Chondrocyte (in vitro differentiated cells): ENCODE data around the gene LRIT1. TPM values are rescaled to one million over a fixed set of nuclear protein-coding genes. Genes with fewer than 3 reads are reported as not detected.
"Not testable (repeated sequence)": the region's sequence is repeated elsewhere in the genome, so short reads cannot be mapped to it uniquely, and the experiment has no call there.

Experiments
- DNase-seq: peaks from one replicate; pipeline ENCODE4 v3.0.0; 2021; ENCODE audit warnings: mixed read lengths, low spot score
- H3K27ac Mint-ChIP-seq: one replicate; pipeline ENCODE4 v1.8.0; 2021; ENCODE audit warnings: mild to moderate bottlenecking, moderate library complexity, mixed read lengths; ENCODE audit not compliant: unreplicated experiment
- H3K27me3 Mint-ChIP-seq: 2 replicates; pipeline ENCODE4 v1.8.0; 2021; ENCODE audit warnings: low read depth, mixed read lengths
- H3K36me3 Mint-ChIP-seq: 2 replicates; pipeline ENCODE4 v1.8.0; 2021; ENCODE audit warnings: low read depth, mixed read lengths
- H3K4me1 Mint-ChIP-seq: 2 replicates; pipeline ENCODE4 v1.8.0; 2021; ENCODE audit warnings: low read depth, mild to moderate bottlenecking, mixed read lengths
- H3K4me3 Mint-ChIP-seq: one replicate; pipeline ENCODE4 v1.8.0; 2021; ENCODE audit warnings: mild to moderate bottlenecking, moderate library complexity, mixed read lengths; ENCODE audit not compliant: unreplicated experiment
- H3K9me3 Mint-ChIP-seq: 2 replicates; pipeline ENCODE4 v1.8.0; 2021; ENCODE audit warnings: low read depth, mixed read lengths
- long read RNA-seq: library from polyadenylated mRNA; stranded (forward); transcript quantifications from one replicate; pipeline ENCODE4 v2.0.0, GENCODE V29; 2021
- total RNA-seq: library from RNA; stranded (reverse); gene quantifications from 3 replicates; pipeline ENCODE4 v1.2.1, GENCODE V29; 2021
- TF ChIP-seq, protein P1 (sequence below): fragments of 200-600 bp; sonication (generic); IDR thresholded peaks from 2 replicates; pipeline ENCODE4 v1.5.0; 2021; ENCODE audit warnings: antibody characterized with exemption, mild to moderate bottlenecking, moderate library complexity

Gene LRIT1
- total RNA-seq, result not detected in 3 replicates
- long read RNA-seq, result 0 reads

DNA sequence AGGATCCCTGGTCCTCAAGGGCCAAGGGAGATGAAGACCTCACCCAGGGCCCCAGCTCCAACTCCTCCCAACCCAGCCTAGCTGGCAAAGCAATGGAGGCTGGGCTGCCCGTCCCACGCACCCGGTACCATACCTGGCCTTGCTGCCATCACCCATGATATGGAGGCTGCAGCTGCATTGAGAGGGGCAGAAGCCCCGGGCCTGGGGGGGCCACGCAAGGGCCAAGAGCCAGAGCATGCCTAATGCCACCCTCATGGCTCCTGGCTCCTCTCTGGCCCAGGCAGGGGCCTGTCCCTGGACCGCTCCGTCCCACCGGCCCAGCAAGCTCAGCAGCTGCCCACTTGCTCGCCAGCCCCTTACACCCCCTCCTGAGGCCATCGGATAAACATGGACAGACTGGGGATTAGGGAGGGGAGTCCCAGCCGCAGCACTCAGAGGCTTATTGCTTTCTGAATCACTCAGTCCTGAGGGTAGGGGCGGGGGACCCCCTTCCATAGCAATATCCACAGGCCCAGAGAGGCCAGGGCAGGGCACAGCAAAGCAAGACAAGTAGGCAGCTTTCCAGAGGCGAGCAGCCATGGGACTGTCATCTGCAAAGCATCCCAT, at the start of gene LRIT1:
Gene LRIT1, minus strand, starts transcription at position 362 of the 606 bp plus-strand sequence. Its CDS starts 107 bp downstream, at position 255.
- no peak for DNase-seq
- no peaks in the 10 kb centered on the region for H3K36me3 Mint-ChIP-seq
- no peaks in the 10 kb centered on the region for H3K4me1 Mint-ChIP-seq
- H3K4me3 Mint-ChIP-seq, result no peak within 1 kb of the TSS
- H3K27me3 Mint-ChIP-seq, result peaks cover 31% of the 10 kb centered on the region
- no peak within 1 kb of the TSS for H3K27ac Mint-ChIP-seq
- TF ChIP-seq, protein P1, sequence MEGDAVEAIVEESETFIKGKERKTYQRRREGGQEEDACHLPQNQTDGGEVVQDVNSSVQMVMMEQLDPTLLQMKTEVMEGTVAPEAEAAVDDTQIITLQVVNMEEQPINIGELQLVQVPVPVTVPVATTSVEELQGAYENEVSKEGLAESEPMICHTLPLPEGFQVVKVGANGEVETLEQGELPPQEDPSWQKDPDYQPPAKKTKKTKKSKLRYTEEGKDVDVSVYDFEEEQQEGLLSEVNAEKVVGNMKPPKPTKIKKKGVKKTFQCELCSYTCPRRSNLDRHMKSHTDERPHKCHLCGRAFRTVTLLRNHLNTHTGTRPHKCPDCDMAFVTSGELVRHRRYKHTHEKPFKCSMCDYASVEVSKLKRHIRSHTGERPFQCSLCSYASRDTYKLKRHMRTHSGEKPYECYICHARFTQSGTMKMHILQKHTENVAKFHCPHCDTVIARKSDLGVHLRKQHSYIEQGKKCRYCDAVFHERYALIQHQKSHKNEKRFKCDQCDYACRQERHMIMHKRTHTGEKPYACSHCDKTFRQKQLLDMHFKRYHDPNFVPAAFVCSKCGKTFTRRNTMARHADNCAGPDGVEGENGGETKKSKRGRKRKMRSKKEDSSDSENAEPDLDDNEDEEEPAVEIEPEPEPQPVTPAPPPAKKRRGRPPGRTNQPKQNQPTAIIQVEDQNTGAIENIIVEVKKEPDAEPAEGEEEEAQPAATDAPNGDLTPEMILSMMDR, result no peak
- H3K9me3 Mint-ChIP-seq, result no peaks in the 10 kb centered on the region

DNA sequence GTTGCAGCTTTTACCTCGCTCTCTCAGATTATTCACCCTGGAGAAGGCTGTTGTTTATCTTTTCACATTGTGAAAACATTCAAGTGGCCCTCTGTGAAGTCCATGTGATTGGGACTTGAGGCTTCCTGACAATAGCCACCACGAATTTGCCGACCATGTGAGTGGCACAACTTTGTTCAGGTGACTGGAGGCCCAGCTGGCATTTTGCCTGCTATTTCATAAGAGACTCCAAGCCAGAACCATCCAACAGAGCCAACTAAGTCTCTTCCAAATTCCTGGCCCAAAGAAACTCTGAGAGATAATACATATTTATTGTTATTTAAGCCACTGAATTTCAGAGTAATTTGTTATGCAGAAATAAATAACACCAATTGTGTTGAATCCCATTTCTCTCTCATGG, 48.9 kb upstream of the LRIT1 start:
- DNase-seq, result no peak
- Mint-ChIP-seq H3K4me1 (peaks cover 5% of the 10 kb centered on the region), H3K27me3 (peaks cover 5% of the 10 kb centered on the region), H3K9me3 (no peaks in the 10 kb centered on the region), H3K4me3 (no peak overlapping the region), H3K27ac (no peak overlapping the region), H3K36me3 (peaks cover 2% of the 10 kb centered on the region)
- TF ChIP-seq, protein P1, result no peak

GRCh38 chr10:84289521-84290200, 48.3 kb upstream of the LRIT1 start:
- no peak for DNase-seq
- Mint-ChIP-seq H3K36me3 (peaks cover 2% of the 10 kb centered on the region), H3K4me3 (no peak overlapping the region), H3K9me3 (no peaks in the 10 kb centered on the region), H3K27me3 (peaks cover 5% of the 10 kb centered on the region), H3K27ac (no peak overlapping the region), H3K4me1 (peaks cover 3% of the 10 kb centered on the region)
- TF ChIP-seq, protein P1, result no peak

- Mint-ChIP-seq H3K27ac (no peak overlapping the region), H3K4me3 (no peak overlapping the region), H3K27me3 (peaks cover 5% of the 10 kb centered on the region), H3K36me3 (peaks cover 2% of the 10 kb centered on the region), H3K9me3 (no peaks in the 10 kb centered on the region), H3K4me1 (no peaks in the 10 kb centered on the region)
- no peak for DNase-seq
- TF ChIP-seq, protein P1, result no peak
These were observed 46.8 kb upstream of the LRIT1 start for GRCh38 chr10:84288151-84288550.

- Mint-ChIP-seq H3K27me3 (peaks cover 5% of the 10 kb centered on the region), H3K27ac (no peak overlapping the region), H3K4me1 (no peaks in the 10 kb centered on the region), H3K9me3 (no peaks in the 10 kb centered on the region), H3K4me3 (no peak overlapping the region), H3K36me3 (peaks cover 2% of the 10 kb centered on the region)
- no peak for DNase-seq
- TF ChIP-seq, protein P1, result no peak
These were observed 45.3 kb upstream of the LRIT1 start for GRCh38 chr10:84286695-84287094.

DNA sequence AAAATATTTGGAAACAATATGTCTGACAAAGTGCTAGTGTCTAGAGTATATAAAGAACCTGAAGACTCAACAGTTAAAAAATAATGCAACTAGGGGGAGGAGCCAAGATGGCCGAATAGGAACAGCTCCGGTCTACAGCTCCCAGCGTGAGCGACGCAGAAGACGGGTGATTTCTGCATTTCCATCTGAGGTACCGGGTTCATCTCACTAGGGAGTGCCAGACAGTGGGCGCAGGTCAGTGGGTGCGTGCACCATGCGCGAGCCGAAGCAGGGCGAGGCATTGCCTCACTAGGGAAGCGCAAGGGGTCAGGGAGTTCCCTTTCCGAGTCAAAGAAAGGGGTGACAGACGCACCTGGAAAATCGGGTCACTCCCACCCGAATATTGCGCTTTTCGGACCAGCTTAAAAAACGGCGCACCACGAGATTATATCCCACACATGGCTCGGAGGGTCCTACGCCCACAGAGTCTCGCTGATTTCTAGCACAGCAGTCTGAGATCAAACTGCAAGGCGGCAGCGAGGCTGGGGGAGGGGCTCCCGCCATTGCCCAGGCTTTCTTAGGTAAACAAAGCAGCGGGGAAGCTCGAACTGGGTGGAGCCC, 38.6 kb upstream of the LRIT1 start:
- not testable (repeated sequence) for H3K36me3 Mint-ChIP-seq, H3K4me1 Mint-ChIP-seq, H3K9me3 Mint-ChIP-seq, H3K27ac Mint-ChIP-seq, DNase-seq, H3K27me3 Mint-ChIP-seq
- peak overlapping the region; percentile 75 for H3K4me3 Mint-ChIP-seq
